Right ventricle myocardium superior (tissue), 1 donor: ENCODE data around the gene CD82. TPM values are rescaled to one million over a fixed set of nuclear protein-coding genes. Genes with fewer than 3 reads are reported as not detected.
"Not testable (repeated sequence)": the region's sequence is repeated elsewhere in the genome, so short reads cannot be mapped to it uniquely, and the experiment has no call there.

Experiments
- ATAC-seq: fragments of 200-7000 bp; cut with Tn5 transposase; one replicate; pipeline ENCODE4 v1.9.1; 2020; ENCODE audit warnings: mild to moderate bottlenecking; ENCODE audit not compliant: poor library complexity
- DNase-seq: peaks from one replicate; pipeline ENCODE4 v3.0.0-alpha.2; 2020
- intact Hi-C: fragments of 100-400 bp; cut with DNase I; formaldehyde crosslinking; loops from one replicate; pipeline ENCODE4 v1.11.2; 2022
- total RNA-seq: library from RNA; stranded (reverse); fragmentation: NEBNext Ultra II Directional; extraction: Animal tissue kit (Norgen Biotek cat#: 25700); gene quantifications from one replicate; pipeline ENCODE4 v1.2.1, GENCODE V29; 2021
- donor health status: DM: no; HTN: yes; CAD: no; lungs with severe emphysema.

The CD82 gene
- total RNA-seq, 1 donor from 2014 or later = 54.6 TPM

DNA sequence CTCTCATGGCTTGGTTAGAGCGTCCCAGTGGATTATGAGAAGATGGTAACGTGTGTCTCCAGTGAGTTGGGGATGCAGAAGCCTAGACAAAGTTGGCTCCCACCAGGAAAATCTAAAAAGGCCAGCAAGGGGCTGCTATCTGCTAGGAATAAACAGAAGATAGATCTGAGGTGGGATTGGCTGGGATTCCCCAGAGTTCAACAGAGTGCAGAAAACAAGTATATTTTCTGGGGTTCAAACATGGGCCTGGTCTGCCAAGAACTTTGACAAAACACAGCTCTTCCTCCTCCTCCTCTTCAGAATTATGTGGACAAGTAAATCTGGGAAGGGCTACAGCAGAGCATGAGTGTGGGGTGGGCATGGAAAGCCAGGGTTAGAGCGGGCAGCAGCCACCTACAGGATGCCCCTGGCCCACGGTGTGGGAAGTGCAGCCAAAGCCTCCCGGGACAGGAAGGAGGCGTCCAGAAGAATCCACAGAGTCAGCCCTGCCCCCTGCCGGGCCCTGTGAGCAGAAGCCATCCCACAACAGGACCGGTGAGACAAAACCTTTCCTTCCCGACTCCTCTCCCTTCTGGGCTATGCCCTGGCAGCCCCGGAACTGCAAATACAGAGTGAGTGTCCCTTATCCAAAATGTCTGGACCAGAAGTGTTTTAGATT is 67.1 kb downstream of the CD82 start:
- DNase-seq = peak; percentile 70
- peak; percentile 45 for ATAC-seq
- intact Hi-C loops = no loop called here

- intact Hi-C loops = no loop called here
- ATAC-seq (peak; percentile 57), DNase-seq (peak; percentile 38)
Measured at GRCh38 chr11:44633641-44634040, 68.2 kb downstream of the CD82 start.

DNA sequence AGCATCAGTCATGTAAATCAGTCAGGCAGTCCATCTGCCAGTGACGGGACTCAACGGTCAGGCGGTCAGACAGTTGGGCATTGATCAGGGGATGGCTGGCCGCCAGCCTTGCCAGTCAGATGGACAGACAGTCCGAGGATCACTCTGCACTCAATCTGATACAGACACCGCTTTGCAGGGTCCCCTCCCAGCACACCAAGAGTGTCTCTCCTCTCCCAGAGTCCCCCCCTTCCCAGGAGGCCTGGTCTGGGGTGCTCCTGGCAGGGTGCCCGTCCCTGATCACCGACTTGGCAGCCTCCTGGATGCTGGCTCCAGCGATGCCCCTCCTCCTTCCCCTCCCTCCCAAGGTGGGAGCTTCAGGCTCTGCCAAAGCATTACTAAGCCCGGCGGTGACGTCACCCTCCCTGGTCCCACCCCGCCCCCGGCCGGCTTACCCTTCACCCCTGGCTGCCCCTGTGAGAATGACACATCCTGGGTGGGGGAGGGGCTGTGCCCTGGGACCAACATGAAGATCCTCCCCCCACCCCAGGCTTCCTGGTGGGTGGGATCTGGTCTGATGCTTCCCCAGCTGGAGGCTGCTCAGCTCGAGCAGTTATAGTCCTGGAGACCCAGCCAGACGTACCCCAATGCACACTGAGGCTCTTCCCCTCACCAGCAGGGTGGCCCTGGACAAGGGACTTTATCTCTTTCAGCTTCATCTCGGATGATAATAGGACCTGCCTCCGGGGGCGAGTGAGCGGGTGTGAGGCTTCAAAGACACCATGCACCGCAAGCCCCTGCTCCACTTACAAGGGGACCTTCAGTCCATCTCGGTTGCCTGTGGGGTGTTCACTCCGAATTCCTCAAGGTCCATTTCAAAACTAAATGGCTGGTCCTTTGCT is 69.2 kb downstream of the CD82 start:
- ATAC-seq (peak; percentile 42), DNase-seq (peak; percentile 81)
- intact Hi-C loops = no loop called here

DNA sequence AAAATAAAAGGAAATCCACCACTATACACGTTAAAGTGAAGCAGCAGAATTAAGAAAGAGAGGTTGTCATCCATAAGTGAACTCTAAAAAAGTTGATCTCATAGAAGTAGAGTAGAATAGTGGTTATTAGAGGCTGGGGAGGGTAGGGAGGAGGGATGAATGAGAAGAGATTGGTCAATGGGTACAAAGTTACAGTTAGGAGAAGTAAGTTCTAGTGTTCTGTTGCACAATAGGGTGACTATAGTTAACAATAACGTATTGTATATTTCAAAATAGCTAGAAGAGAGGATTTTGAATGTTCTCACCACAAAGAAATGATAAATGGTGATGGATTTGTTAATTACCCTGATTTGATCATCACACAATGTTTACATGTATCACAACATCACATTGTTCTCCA is 72.0 kb downstream of the CD82 start:
- ATAC-seq = no peak
- intact Hi-C loops = no loop called here
- no peak for DNase-seq

DNA sequence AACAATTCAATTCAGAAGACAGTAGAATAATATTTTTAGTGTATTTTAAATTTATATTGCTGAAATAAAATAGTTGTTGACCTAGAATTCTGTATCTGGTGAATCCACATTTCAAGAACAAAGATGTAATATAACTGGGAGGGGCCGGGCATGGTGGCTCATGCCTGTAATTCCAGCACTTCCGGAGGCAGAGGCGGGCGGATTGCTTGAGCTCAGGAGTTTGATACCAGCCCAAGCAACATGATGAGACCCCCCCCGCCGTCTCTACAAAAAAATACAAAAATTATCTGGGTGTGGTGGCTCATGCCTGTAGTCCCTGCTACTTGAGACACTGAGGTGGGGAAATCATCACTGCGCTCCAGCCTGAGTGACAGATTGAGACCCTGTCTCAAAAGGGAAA is 72.6 kb downstream of the CD82 start:
- intact Hi-C loops = no loop called here
- DNase-seq = peak; percentile 35
- no peak for ATAC-seq

- no peak for ATAC-seq
- intact Hi-C loops = no loop called here
- no peak for DNase-seq
Measured at GRCh38 chr11:44643217-44643616, 77.8 kb downstream of the CD82 start.

GRCh38 chr11:44645827-44646226 is 80.4 kb downstream of the CD82 start:
- no peak for ATAC-seq
- intact Hi-C loops = no loop called here

DNA sequence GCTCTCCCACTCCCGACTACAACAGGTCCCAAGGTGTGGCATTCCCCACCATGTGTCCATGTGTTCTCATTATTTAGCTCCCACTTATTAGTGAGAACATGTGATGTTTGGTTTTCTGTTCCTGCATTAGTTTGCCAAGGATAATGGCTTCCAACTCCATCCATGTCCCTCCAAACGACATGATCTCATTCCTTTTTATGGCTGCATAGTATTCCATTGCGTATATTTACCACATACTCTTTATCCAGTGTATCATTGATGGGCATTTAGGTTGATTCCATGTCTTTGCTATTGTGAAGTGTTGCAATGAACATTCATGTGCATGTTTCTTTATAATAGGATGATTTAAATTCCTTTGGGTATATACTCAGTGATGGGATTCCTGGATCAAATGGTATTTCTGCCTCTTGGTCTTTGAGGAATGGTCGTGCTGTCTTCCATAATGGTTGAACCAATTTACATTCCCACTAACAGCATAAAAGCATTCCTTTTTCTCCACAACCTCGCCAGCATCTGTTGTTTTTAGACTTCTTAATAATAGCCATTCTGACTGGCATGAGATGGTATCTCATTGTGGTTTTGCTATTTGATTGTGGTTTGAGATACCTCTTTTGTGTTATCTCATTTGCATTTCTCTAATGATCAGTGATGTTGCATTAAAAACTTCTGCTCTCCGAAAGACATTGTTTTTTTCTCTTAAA is 81.9 kb downstream of the CD82 start:
- ATAC-seq, DNase-seq, intact Hi-C loops: not testable (repeated sequence)

More at GRCh38 chr11:44645827-44646226, 80.4 kb downstream of the CD82 start:
- DNase-seq = no peak

- DNase-seq (no peak), ATAC-seq (no peak)
- intact Hi-C loops = no loop called here
Measured at GRCh38 chr11:44648109-44648508, 82.6 kb downstream of the CD82 start.

GRCh38 chr11:44651535-44652155 is 86.2 kb downstream of the CD82 start:
- ATAC-seq = no peak
- no peak for DNase-seq
- intact Hi-C loops = loop anchor here (5.0 kb wide), 1 partner anchor 56 kb away; no protein-coding TSS in a partner anchor

- DNase-seq = no peak
- intact Hi-C loops = loop anchor here (5.0 kb wide), 1 partner anchor 54 kb away; no protein-coding TSS in a partner anchor
- ATAC-seq = no peak
Measured at GRCh38 chr11:44652901-44653644, 87.6 kb downstream of the CD82 start.

DNA sequence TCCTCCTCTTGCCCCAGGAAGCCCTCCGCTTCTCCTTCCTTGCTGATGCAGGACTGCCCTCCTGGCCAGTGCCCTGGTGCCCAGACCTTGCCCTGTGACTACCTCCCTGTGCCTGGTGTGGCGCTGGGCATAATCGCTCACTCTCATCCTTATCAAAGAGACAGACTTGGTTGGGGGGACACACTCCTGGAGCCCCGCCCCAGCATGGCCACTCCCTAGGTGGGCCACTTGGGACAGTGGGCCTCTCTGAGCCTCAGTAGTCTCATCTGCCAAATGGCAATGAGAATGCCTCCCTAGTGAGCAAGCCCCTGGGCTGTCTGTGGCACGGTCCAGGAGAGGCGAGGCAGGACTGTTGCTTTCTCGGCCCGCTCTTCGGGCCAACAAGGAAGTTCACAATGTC is 88.6 kb downstream of the CD82 start:
- intact Hi-C loops = loop anchor here (5.0 kb wide), 1 partner anchor 53 kb away; no protein-coding TSS in a partner anchor
- ATAC-seq = no peak
- no peak for DNase-seq

DNA sequence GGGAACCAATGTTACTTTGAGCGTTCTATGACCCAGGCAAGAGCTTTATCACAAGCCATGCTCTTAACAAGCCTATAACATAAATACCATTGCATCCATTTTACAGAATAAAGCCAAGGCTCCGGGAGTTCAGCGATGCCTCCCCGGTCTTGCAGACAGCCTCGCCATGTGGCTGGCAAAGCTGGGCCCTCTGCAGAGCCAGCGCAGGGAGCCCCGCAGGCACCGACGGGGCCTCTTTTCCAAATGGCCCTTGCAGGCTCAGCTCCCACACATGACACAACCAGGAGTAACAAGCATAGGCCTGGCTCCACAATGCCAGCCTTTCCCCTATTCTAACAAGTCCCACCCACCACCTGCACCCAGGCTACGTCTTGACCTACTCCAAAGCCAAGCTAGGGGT is 89.1 kb downstream of the CD82 start:
- DNase-seq = no peak
- intact Hi-C loops = loop anchor here (5.0 kb wide), 1 partner anchor 53 kb away; no protein-coding TSS in a partner anchor
- no peak for ATAC-seq

DNA sequence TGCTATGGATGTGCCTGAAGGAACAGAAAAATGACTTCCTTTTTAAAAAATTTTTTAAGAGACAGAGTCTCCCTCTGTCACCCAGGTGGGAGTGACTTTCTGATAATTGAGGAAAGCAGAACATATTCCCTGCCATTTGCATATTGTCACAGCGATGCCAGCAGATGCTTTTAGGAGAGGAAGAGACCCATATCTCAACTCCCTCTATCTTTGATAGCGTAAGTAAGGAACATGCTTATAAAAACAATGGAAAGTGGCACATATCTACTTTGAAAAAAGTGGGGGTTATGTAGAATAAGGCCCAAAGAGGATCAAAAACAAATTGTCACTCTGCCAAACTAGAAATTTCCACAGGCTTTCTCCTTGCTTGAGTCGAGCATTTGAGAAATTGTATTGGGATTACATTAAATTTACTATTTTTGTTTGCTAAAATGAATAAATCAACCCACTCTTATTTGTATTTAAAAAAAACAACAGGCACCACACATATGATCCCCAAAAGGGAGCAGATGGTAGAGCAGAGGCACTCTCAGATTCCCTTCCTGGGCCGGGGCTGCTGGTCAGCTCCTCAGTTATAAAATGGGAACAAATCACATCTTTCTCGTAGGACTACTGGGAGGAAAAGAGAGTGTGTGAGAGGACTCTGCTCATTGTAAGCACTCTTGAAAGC is 92.5 kb downstream of the CD82 start:
- intact Hi-C loops = no loop called here
- ATAC-seq = no peak
- DNase-seq = no peak

DNA sequence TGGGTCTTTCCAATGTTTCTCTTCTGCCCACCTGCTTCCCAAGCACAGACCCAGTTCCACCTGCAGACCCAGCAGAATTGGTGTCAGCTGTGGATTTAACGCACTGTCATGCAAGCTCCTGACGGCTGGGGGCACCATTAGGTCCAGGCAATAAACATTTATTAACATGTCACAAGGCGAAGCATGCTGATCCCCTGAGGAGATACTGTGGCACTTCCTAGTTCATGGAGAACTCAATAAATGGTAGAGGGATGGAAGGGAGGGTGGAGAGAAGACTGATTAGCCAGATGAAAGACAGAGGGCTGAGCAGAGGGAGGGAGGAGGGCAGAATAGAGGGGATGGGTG is 93.0 kb downstream of the CD82 start:
- ATAC-seq = no peak
- intact Hi-C loops = no loop called here
- DNase-seq = no peak

DNA sequence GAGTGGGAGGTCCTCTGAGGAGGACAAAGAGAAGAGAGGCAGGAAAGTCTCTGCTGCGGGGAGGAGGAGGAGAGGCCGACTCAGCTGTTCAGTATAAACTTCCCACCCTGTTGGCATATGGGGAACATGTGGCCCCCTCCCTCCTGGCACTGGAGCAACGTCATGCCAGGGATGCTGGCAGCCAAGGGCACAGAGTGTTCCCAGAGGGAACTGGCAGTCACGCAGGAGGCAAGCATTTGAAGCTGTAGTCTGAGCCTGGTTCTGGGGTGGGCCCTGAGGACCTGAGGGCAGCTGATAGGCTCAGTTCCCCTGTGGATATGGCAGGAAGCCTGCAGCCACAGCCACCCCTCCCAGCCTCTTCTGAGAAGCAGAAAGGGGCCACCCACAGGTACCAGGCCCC is 94.2 kb downstream of the CD82 start:
- intact Hi-C loops = no loop called here
- ATAC-seq (peak; percentile 97), DNase-seq (peak; percentile 79)

DNA sequence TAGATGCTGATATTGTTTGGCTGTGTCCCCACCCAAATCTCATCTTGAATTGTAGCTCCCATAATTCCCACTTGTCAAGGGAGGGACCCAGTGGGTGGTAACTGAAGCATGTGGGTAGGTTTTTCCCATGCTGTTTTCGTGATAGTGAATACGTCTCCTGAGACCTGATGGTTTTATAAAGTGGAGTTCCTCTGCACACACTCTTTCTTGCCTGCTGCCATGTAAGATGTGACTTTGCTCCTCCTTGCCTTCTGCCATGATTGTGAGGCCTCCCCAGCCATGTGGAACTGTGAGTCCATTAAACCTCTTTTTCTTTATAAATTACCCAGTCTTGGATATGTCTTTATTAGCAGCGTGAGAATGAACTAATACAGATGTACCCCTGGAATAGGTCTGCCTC is 95.1 kb downstream of the CD82 start:
- ATAC-seq, intact Hi-C loops, DNase-seq: not testable (repeated sequence)

DNA sequence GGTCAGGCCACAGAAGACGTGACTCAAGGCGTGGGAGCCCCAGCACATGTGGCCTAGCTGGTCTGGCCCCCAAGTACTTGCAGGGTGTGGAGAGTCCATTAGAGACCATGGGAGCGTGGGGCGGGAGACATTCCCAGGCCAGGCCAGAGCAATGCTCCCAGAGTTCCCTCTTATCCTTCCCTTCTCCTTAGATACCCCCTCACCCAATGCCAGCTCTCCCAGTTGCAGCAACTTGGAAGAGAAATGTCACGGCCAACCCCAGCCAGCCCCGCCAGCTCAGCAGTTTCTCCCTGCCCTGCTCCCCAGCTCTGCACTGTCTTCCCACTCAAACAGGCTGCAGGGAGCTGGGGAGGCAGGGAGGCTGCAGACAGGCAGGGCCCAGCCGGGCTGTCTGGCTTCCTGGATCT is 95.9 kb downstream of the CD82 start:
- ATAC-seq (peak; percentile 26), DNase-seq (no peak)
- intact Hi-C loops = no loop called here
